Mammary epithelial cell (primary cell): ENCODE measurements around the gene NOTCH4.

Source experiments
- CTCF ChIP-seq, 2 donors: IDR thresholded peaks in 1 of 2; conservative IDR thresholded peaks in 1 of 2; 2 replicates each; pipeline ENCODE4 v1.5.1; 2011 to 2012; ENCODE audit warnings: inconsistent platforms in 2 of 2, low read length in 2 of 2, mild to moderate bottlenecking in 2 of 2, control low read depth in 1 of 2, low read depth in 1 of 2; ENCODE audit not compliant: insufficient read depth in 1 of 2; ENCODE audit errors: extremely low read depth in 1 of 2
- EZH2 ChIP-seq: IDR thresholded peaks from 2 replicates; pipeline ENCODE4 v1.6.1; 2012; ENCODE audit warnings: low read length, inconsistent platforms, borderline replicate concordance

GRCh38 chr6:32226434-32226833 is 2.6 kb upstream of the NOTCH4 start:
- no peak for TF ChIP-seq CTCF (conservative IDR thresholded peaks at IDR 0.05 in 1 of 2, IDR thresholded peaks at IDR 0.05 in 1 of 2; ENCODE audit: extremely low read depth in 1 of 2, insufficient read depth in 1 of 2, low read depth in 1 of 2, low read length in 2 of 2)
- no peak for TF ChIP-seq EZH2
